ENCODE measurements around the gene UBE2J2.

GRCh38 chr1:1307261-1307922 is 33.7 kb upstream of the UBE2J2 start:
- TF ChIP-seq CTCF (IDR thresholded peaks at IDR 0.05) (no peak), POLR2AphosphoS5 (IDR thresholded peaks at IDR 0.05; ENCODE audit: insufficient read depth in 1 of 2, low read depth in 1 of 2) (no peak), POLR2A (IDR thresholded peaks at IDR 0.05) (no peak)
